Measurements from ENCODE around the gene CDIPT. TPM values are rescaled to one million over a fixed set of nuclear protein-coding genes. Genes with fewer than 3 reads are reported as not detected.

CDIPT gene
- total and polyA plus RNA-seq, 2 of the 13 experiments (the other 11 are each of a cell fraction or from before 2014, with no cell fraction given) = 54.9 to 97.5 TPM

DNA sequence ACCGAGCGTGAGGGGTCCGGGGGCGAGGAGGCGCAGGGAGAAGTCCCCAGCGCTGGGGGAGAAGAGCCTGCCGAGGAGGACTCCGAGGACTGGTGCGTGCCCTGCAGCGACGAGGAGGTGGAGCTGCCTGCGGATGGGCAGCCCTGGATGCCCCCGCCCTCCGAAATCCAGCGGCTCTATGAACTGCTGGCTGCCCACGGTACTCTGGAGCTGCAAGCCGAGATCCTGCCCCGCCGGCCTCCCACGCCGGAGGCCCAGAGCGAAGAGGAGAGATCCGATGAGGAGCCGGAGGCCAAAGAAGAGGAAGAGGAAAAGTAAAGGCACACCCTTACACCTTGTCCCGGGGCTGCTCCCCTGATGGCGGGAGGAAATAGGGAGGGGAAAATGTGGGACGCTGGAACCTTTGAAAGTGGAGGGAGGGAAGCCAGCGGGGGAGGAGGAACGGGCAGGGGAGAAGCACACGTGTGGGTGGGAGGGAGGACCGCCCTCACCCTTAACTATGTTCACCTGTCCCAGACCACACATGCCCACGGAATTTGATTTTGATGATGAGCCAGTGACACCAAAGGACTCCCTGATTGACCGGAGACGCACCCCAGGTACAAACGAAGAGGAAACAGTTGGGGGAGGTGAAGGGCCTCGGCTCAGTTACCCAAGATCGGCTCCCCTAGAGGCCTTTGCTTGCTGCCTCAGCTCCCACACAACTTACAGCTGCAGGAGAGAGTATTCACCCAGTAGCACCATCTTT, 46.2 kb downstream of the CDIPT start (continued):
- no peak for TF ChIP-seq RARA (CRISPR knock-in tag; IDR thresholded peaks at IDR 0.05)
- no peak for TF ChIP-seq HNRNPUL1 (IDR thresholded peaks at IDR 0.05; ENCODE audit: low read depth, low read length)
- no peak for TF ChIP-seq HMG20B (CRISPR knock-in tag; conservative IDR thresholded peaks at IDR 0.05)
- 0 out of 2 replicates have a peak, but pooled peaks have one; percentile 29 for TF ChIP-seq NAIF1 (CRISPR knock-in tag; IDR thresholded peaks at IDR 0.05; ENCODE audit: borderline replicate concordance)
- no peak for TF ChIP-seq SRF (IDR thresholded peaks at IDR 0.05; ENCODE audit: low read depth, low read length)
- TF ChIP-seq FOXA3 (CRISPR knock-in tag; IDR thresholded peaks at IDR 0.05) = no peak
- TF ChIP-seq POLR2AphosphoS5 (IDR thresholded peaks at IDR 0.05; ENCODE audit: low read depth, low read length) = peak; percentile 41; the same call in 1 of the 2 replicates
- TF ChIP-seq FOSL2 (CRISPR knock-in tag; IDR thresholded peaks at IDR 0.05) = no peak
- TF ChIP-seq, protein P1, sequence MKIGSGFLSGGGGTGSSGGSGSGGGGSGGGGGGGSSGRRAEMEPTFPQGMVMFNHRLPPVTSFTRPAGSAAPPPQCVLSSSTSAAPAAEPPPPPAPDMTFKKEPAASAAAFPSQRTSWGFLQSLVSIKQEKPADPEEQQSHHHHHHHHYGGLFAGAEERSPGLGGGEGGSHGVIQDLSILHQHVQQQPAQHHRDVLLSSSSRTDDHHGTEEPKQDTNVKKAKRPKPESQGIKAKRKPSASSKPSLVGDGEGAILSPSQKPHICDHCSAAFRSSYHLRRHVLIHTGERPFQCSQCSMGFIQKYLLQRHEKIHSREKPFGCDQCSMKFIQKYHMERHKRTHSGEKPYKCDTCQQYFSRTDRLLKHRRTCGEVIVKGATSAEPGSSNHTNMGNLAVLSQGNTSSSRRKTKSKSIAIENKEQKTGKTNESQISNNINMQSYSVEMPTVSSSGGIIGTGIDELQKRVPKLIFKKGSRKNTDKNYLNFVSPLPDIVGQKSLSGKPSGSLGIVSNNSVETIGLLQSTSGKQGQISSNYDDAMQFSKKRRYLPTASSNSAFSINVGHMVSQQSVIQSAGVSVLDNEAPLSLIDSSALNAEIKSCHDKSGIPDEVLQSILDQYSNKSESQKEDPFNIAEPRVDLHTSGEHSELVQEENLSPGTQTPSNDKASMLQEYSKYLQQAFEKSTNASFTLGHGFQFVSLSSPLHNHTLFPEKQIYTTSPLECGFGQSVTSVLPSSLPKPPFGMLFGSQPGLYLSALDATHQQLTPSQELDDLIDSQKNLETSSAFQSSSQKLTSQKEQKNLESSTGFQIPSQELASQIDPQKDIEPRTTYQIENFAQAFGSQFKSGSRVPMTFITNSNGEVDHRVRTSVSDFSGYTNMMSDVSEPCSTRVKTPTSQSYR (CRISPR knock-in tag; IDR thresholded peaks at IDR 0.05; ENCODE audit: borderline replicate concordance) = peak; percentile 30; the same call in 1 of the 2 replicates
- no peak for TF ChIP-seq MAZ (IDR thresholded peaks at IDR 0.05; ENCODE audit: borderline replicate concordance, low read depth, low read length)
- peak; percentile 67; the same call in 1 of the 2 replicates for TF ChIP-seq MAZ (CRISPR knock-in tag; IDR thresholded peaks at IDR 0.05; ENCODE audit: low read depth)
- no peak for TF ChIP-seq BRD4 (CRISPR knock-in tag; IDR thresholded peaks at IDR 0.05)
- no peak for TF ChIP-seq IKZF4 (CRISPR knock-in tag; IDR thresholded peaks at IDR 0.05; ENCODE audit: borderline replicate concordance, low read depth, not compliant biosample characterization)
- no peak for TF ChIP-seq SIX1 (CRISPR knock-in tag; IDR thresholded peaks at IDR 0.05; ENCODE audit: borderline replicate concordance)
- 0 out of 2 replicates have a peak, but pooled peaks have one; percentile 6 for TF ChIP-seq RARG (CRISPR knock-in tag; IDR thresholded peaks at IDR 0.05; ENCODE audit: low read depth)
- TF ChIP-seq IRF2 (CRISPR knock-in tag; IDR thresholded peaks at IDR 0.05) = peak; percentile 13; the same call in 1 of the 2 replicates
- 0 out of 2 replicates have a peak, but pooled peaks have one; percentile 14 for TF ChIP-seq ZNF556 (CRISPR knock-in tag; IDR thresholded peaks at IDR 0.05; ENCODE audit: borderline replicate concordance)
- 0 out of 2 replicates have a peak, but pooled peaks have one; percentile 74 for TF ChIP-seq ZNF790 (CRISPR knock-in tag; IDR thresholded peaks at IDR 0.05; ENCODE audit: borderline replicate concordance)
- TF ChIP-seq, protein P2, sequence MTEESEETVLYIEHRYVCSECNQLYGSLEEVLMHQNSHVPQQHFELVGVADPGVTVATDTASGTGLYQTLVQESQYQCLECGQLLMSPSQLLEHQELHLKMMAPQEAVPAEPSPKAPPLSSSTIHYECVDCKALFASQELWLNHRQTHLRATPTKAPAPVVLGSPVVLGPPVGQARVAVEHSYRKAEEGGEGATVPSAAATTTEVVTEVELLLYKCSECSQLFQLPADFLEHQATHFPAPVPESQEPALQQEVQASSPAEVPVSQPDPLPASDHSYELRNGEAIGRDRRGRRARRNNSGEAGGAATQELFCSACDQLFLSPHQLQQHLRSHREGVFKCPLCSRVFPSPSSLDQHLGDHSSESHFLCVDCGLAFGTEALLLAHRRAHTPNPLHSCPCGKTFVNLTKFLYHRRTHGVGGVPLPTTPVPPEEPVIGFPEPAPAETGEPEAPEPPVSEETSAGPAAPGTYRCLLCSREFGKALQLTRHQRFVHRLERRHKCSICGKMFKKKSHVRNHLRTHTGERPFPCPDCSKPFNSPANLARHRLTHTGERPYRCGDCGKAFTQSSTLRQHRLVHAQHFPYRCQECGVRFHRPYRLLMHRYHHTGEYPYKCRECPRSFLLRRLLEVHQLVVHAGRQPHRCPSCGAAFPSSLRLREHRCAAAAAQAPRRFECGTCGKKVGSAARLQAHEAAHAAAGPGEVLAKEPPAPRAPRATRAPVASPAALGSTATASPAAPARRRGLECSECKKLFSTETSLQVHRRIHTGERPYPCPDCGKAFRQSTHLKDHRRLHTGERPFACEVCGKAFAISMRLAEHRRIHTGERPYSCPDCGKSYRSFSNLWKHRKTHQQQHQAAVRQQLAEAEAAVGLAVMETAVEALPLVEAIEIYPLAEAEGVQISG (CRISPR knock-in tag; IDR thresholded peaks at IDR 0.05) = no peak
- 0 out of 2 replicates have a peak, but pooled peaks have one; percentile 11 for TF ChIP-seq IRX3 (CRISPR knock-in tag; IDR thresholded peaks at IDR 0.05; ENCODE audit: borderline replicate concordance, low read depth)
- peak; percentile 25 for TF ChIP-seq AGO2 (optimal IDR thresholded peaks at IDR 0.05; ENCODE audit: low read depth, low read length)
- no peak for TF ChIP-seq RFX1 (IDR thresholded peaks at IDR 0.05)
- TF ChIP-seq, protein P3, sequence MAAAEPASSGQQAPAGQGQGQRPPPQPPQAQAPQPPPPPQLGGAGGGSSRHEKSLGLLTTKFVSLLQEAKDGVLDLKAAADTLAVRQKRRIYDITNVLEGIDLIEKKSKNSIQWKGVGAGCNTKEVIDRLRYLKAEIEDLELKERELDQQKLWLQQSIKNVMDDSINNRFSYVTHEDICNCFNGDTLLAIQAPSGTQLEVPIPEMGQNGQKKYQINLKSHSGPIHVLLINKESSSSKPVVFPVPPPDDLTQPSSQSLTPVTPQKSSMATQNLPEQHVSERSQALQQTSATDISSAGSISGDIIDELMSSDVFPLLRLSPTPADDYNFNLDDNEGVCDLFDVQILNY (CRISPR knock-in tag; conservative IDR thresholded peaks at IDR 0.05) = no peak
